Measurements from ENCODE around the gene RNF111. TPM values are rescaled to one million over a fixed set of nuclear protein-coding genes. Genes with fewer than 3 reads are reported as not detected.

The RNF111 gene
- total and polyA plus RNA-seq, 2 donors (not counting 1 experiment from before 2014, with no cell fraction given): 19.3 to 20.9 TPM

DNA sequence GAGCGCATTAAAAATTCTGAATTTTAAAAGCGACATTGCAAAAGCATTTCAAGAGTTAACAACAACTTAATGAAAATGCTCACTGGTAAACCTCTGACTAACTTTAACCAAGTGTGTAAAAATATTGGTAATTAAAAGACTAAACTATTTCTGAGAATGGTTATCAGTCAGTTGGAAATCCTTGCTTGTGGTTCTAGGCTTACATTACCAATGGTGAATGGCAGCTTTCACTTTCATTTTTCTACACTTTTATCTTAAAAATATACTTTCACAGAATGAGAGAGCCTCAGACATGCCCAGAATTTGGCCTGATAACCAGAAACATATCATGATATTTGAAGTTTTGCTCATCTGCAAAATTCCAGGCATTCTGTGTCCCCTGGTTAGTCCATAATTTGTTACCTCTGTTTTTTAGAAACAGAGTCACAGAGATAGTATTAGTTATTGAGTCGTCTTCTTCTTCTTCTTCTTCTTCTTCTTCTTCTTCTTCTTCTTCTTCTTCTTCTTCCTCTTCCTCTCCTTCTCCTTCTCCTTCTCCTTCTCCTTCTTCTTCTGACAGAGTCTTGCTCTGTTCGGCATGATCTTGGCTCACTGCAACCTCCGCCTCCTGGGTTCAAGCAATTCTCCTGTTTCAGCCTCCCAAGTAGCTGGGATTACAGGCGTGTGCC lies 5.5 kb upstream of the RNF111 start:
- Histone ChIP-seq H3K9me3 (ENCODE audit: control insufficient read depth, insufficient read depth, low read depth, low read length) (no peaks in the 10 kb centered on the region), H3K4me1 (ENCODE audit: control insufficient read depth, extremely low read depth, insufficient read depth, low read length) (no peaks in the 10 kb centered on the region), H3K27me3 (ENCODE audit: control insufficient read depth, insufficient read depth, low read length) (no peaks in the 10 kb centered on the region), H3K4me2 (ENCODE audit: extremely low read depth, insufficient read depth, low read length) (peak overlapping the region; percentile 34), H2AFZ (ENCODE audit: low read length) (peak overlapping the region; percentile 33), H3K79me2 (ENCODE audit: control insufficient read depth, insufficient read depth, low read length) (no peaks in the 10 kb centered on the region), H4K20me1 (ENCODE audit: control insufficient read depth, extremely low read depth, insufficient read depth, low read length) (no peaks in the 10 kb centered on the region), H3K4me3 (replicated peaks in 1 of 4; ENCODE audit: control extremely low read depth in 1 of 4, insufficient read depth in 1 of 4, low read depth in 3 of 4, low read length in 4 of 4) (no peak overlapping the region), H3K27ac (ENCODE audit: insufficient read depth, low read length) (no peak overlapping the region), H3K9ac (ENCODE audit: insufficient read depth, low read length) (no peak overlapping the region), H3K36me3 (ENCODE audit: control insufficient read depth, insufficient read depth, low read length) (no peaks in the 10 kb centered on the region)
- TF ChIP-seq EZH2 (IDR thresholded peaks at IDR 0.05; ENCODE audit: low read length, missing control alignments): no peak
- TF ChIP-seq CTCF (conservative IDR thresholded peaks at IDR 0.05 in 1 of 2, IDR thresholded peaks at IDR 0.05 in 1 of 2; ENCODE audit: low read depth in 1 of 2, low read length in 2 of 2): no peak
- no peak for DNase-seq (ENCODE audit: low read depth in 2 of 2)

- no peak for DNase-seq (ENCODE audit: low read depth in 2 of 2)
- no peaks in the 10 kb centered on the region for H3K27me3 ChIP-seq (ENCODE audit: control insufficient read depth, insufficient read depth, low read length)
- H3K9me3 ChIP-seq (ENCODE audit: control insufficient read depth, insufficient read depth, low read depth, low read length): no peaks in the 10 kb centered on the region
- H3K9ac ChIP-seq (ENCODE audit: insufficient read depth, low read length): no peak overlapping the region
- H3K79me2 ChIP-seq (ENCODE audit: control insufficient read depth, insufficient read depth, low read length): peaks cover 7% of the 10 kb centered on the region
- H3K4me2 ChIP-seq (ENCODE audit: extremely low read depth, insufficient read depth, low read length): no peak overlapping the region
- no peaks in the 10 kb centered on the region for H4K20me1 ChIP-seq (ENCODE audit: control insufficient read depth, extremely low read depth, insufficient read depth, low read length)
- H3K4me3 ChIP-seq (replicated peaks in 1 of 4; ENCODE audit: control extremely low read depth in 1 of 4, insufficient read depth in 1 of 4, low read depth in 3 of 4, low read length in 4 of 4): no peak overlapping the region
- TF ChIP-seq EZH2 (IDR thresholded peaks at IDR 0.05; ENCODE audit: low read length, missing control alignments) (no peak), CTCF (conservative IDR thresholded peaks at IDR 0.05 in 1 of 2, IDR thresholded peaks at IDR 0.05 in 1 of 2; ENCODE audit: low read depth in 1 of 2, low read length in 2 of 2) (no peak)
- no peak overlapping the region for H3K27ac ChIP-seq (ENCODE audit: insufficient read depth, low read length)
- H3K36me3 ChIP-seq (ENCODE audit: control insufficient read depth, insufficient read depth, low read length): no peaks in the 10 kb centered on the region
- H3K4me1 ChIP-seq (ENCODE audit: control insufficient read depth, extremely low read depth, insufficient read depth, low read length): no peaks in the 10 kb centered on the region
- no peak overlapping the region for H2AFZ ChIP-seq (ENCODE audit: low read length)
Observed at GRCh38 chr15:58983261-58983660, 4.2 kb upstream of the RNF111 start.

DNA sequence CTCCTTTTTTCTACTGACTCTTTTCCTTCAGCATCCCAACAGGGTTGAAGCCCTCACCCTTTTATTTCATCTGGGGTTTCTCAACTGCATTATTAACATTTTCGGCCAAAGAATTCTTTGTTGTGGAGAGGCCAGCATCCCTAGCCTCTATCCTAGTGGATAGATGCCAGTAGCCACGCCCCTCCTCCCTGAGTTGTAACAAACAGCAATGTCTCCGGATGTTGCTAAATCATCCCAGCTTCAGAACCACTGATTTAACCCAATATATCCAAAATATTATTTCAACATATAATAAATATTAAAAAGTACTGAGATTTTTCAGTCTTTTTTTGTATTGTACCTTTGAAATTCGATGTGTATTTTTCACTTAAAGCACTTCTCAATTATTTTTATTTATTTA lies 2.0 kb upstream of the RNF111 start:
- peak in 1 of 2 donors; percentile 56 for DNase-seq (ENCODE audit: low read depth in 2 of 2)
- H3K27me3 ChIP-seq (ENCODE audit: control insufficient read depth, insufficient read depth, low read length): no peaks in the 10 kb centered on the region
- H3K27ac ChIP-seq (ENCODE audit: insufficient read depth, low read length): no peak overlapping the region
- peaks cover 29% of the 10 kb centered on the region for H3K79me2 ChIP-seq (ENCODE audit: control insufficient read depth, insufficient read depth, low read length)
- H3K9me3 ChIP-seq (ENCODE audit: control insufficient read depth, insufficient read depth, low read depth, low read length): no peaks in the 10 kb centered on the region
- no peak overlapping the region for H3K4me2 ChIP-seq (ENCODE audit: extremely low read depth, insufficient read depth, low read length)
- no peak overlapping the region for H2AFZ ChIP-seq (ENCODE audit: low read length)
- no peaks in the 10 kb centered on the region for H4K20me1 ChIP-seq (ENCODE audit: control insufficient read depth, extremely low read depth, insufficient read depth, low read length)
- H3K4me1 ChIP-seq (ENCODE audit: control insufficient read depth, extremely low read depth, insufficient read depth, low read length): no peaks in the 10 kb centered on the region
- no peak for TF ChIP-seq CTCF (conservative IDR thresholded peaks at IDR 0.05 in 1 of 2, IDR thresholded peaks at IDR 0.05 in 1 of 2; ENCODE audit: low read depth in 1 of 2, low read length in 2 of 2)
- TF ChIP-seq EZH2 (IDR thresholded peaks at IDR 0.05; ENCODE audit: low read length, missing control alignments): no peak
- H3K36me3 ChIP-seq (ENCODE audit: control insufficient read depth, insufficient read depth, low read length): no peaks in the 10 kb centered on the region
- no peak overlapping the region for H3K4me3 ChIP-seq (replicated peaks in 1 of 4; ENCODE audit: control extremely low read depth in 1 of 4, insufficient read depth in 1 of 4, low read depth in 3 of 4, low read length in 4 of 4)
- H3K9ac ChIP-seq (ENCODE audit: insufficient read depth, low read length): no peak overlapping the region

All from fibroblast of lung (primary cell).